22Rv1 (cell line): ENCODE measurements around the gene COBL.

Experiments used
- CTCF ChIP-seq: fragments of 450-650 bp; IDR thresholded peaks from 2 replicates; pipeline ENCODE4 v1.5.1; 2017; ENCODE audit warnings: mild to moderate bottlenecking
- ZFX ChIP-seq: fragments of 450-650 bp; IDR thresholded peaks from 2 replicates; pipeline ENCODE4 v1.6.1; 2017; ENCODE audit warnings: antibody characterized with exemption, borderline replicate concordance

GRCh38 chr7:51013218-51013786, 303.3 kb downstream of the COBL start:
- TF ChIP-seq CTCF: no peak
- TF ChIP-seq ZFX: no peak
